GM12878 (cell line): ENCODE measurements around the gene C1QB. TPM values are rescaled to one million over a fixed set of nuclear protein-coding genes. Genes with fewer than 3 reads are reported as not detected.

Experiments used
- ATAC-seq: fragments of 200-7000 bp; cut with Tn5 transposase; 3 replicates; pipeline ENCODE4 v1.9.1; 2020; ENCODE audit warnings: mild to moderate bottlenecking, moderate library complexity
- BruUV-seq: library from RNA; stranded (reverse); fragments of 400-500 nt; replicated peaks from 2 replicates; lab custom pipeline; 2021; lab: Mats Ljungman, UMichigan
- CTCF ChIA-PET: fragments of 300-600 bp; sonication (Branson Sonifier 250); formaldehyde crosslinking; extraction: SDS; loops from one replicate; lab custom pipeline; 2021; ENCODE audit warnings: inconsistent platforms; lab: Yijun Ruan, JAX
- POLR2A ChIA-PET: fragments of 350-600 bp; formaldehyde crosslinking; extraction: SDS; loops from one replicate; lab custom pipeline; 2021; ENCODE audit warnings: inconsistent platforms; lab: Charles Lee
- RAD21 ChIA-PET: fragments of 300-600 bp; sonication (Branson Sonifier 250); formaldehyde crosslinking; loops from one replicate; lab custom pipeline; 2023; ENCODE audit warnings: antibody characterized with exemption; ENCODE audit not compliant: unreplicated experiment; lab: Charles Lee
- SMC1A ChIA-PET: fragments of 300-600 bp; sonication (Branson Sonifier 250); formaldehyde crosslinking; loops from one replicate; lab custom pipeline; 2023; ENCODE audit not compliant: unreplicated experiment, uncharacterized antibody; lab: Charles Lee
- DNase-seq: peaks from one replicate; pipeline ENCODE4 v3.0.0-alpha.2; 2011; ENCODE audit warnings: low read depth, low spot score
- FAIRE-seq: peaks from 3 replicates; lab custom pipeline; 2011; peaks lifted over from hg19 to GRCh38; lab: Jason Lieb, UNC
- H2AFZ ChIP-seq: 2 replicates; pipeline ENCODE4 v1.6.0; 2011; ENCODE audit warnings: low read depth, low read length, control low read depth; ENCODE audit not compliant: control insufficient read depth
- H3K27ac ChIP-seq: 2 replicates; pipeline ENCODE4 v1.5.1; 2011; ENCODE audit warnings: control low read depth; ENCODE audit not compliant: control insufficient read depth, insufficient read depth
- H3K27me3 ChIP-seq, 2 experiments: replicated peaks in 1 of 2; 2 replicates each; pipeline versions ENCODE4 v1.6.0 to v1.6.1; 2011; ENCODE audit warnings: low read length in 1 of 2; ENCODE audit not compliant: control insufficient read depth in 2 of 2, insufficient read depth in 2 of 2
- H3K36me3 ChIP-seq, 2 experiments: 2 replicates each; pipeline ENCODE4 v1.5.1; 2011; ENCODE audit warnings: low read length in 1 of 2; ENCODE audit not compliant: control insufficient read depth in 2 of 2, insufficient read depth in 2 of 2
- H3K4me1 ChIP-seq: 2 replicates; pipeline ENCODE4 v1.6.1; 2011; ENCODE audit warnings: mild to moderate bottlenecking, low read length, moderate library complexity, mixed read lengths; ENCODE audit not compliant: control insufficient read depth, insufficient read depth
- H3K4me2 ChIP-seq: 2 replicates; pipeline ENCODE4 v1.6.0; 2011; ENCODE audit warnings: control low read depth; ENCODE audit not compliant: control insufficient read depth, insufficient read depth
- H3K4me3 ChIP-seq: fragments of 200-600 bp; sonication (generic); 2 replicates; pipeline ENCODE4 v1.5.1; 2016
- H3K79me2 ChIP-seq: 2 replicates; pipeline ENCODE4 v1.6.0; 2011; ENCODE audit warnings: low read length; ENCODE audit not compliant: control insufficient read depth, insufficient read depth
- H3K9ac ChIP-seq: 2 replicates; pipeline ENCODE4 v1.8.0; 2011; ENCODE audit warnings: low read length, control low read depth, mixed read lengths; ENCODE audit not compliant: control insufficient read depth, insufficient read depth
- H3K9me3 ChIP-seq: replicated peaks from 3 replicates; pipeline ENCODE4 v1.5.1; 2011; ENCODE audit warnings: mild to moderate bottlenecking, low read length; ENCODE audit not compliant: control insufficient read depth, insufficient read depth
- H4K20me1 ChIP-seq: 2 replicates; pipeline ENCODE4 v1.6.0; 2011; ENCODE audit not compliant: control insufficient read depth, insufficient read depth
- BCL11A ChIP-seq: IDR thresholded peaks from 2 replicates; pipeline ENCODE4 v1.6.1; 2011; ENCODE audit warnings: low read depth, low read length
- CREM ChIP-seq: IDR thresholded peaks from 2 replicates; pipeline ENCODE4 v1.6.1; 2014; ENCODE audit warnings: antibody characterized with exemption, low read depth
- HCFC1 ChIP-seq: fragments of 150-350 bp; IDR thresholded peaks from 2 replicates; pipeline ENCODE4 v1.6.1; 2014; ENCODE audit warnings: low read length
- MYB ChIP-seq: fragments of 150-350 bp; IDR thresholded peaks from 2 replicates; pipeline ENCODE4 v1.6.1; 2014; ENCODE audit warnings: mild to moderate bottlenecking, low read depth, low read length, borderline replicate concordance
- MYC ChIP-seq: IDR thresholded peaks from 2 replicates; pipeline ENCODE4 v1.6.1; 2011; ENCODE audit warnings: mild to moderate bottlenecking, low read length, moderate library complexity, inconsistent platforms; ENCODE audit not compliant: insufficient read depth, insufficient replicate concordance, insufficient read length, severe bottlenecking
- NR2F1 ChIP-seq: fragments of 450-650 bp; conservative IDR thresholded peaks from 2 replicates; pipeline ENCODE4 v1.6.1; 2017; ENCODE audit warnings: mild to moderate bottlenecking
- PAX5 ChIP-seq: IDR thresholded peaks from 2 replicates; pipeline ENCODE4 v1.6.1; 2011; ENCODE audit warnings: low read depth, low read length, borderline replicate concordance
- RBBP5 ChIP-seq: fragments of 200-600 bp; sonication (generic); conservative IDR thresholded peaks from 2 replicates; pipeline ENCODE4 v1.6.1; 2016
- SIX5 ChIP-seq: IDR thresholded peaks from 2 replicates; pipeline ENCODE4 v1.6.1; 2011; ENCODE audit warnings: mild to moderate bottlenecking, low read depth, low read length, moderate library complexity; ENCODE audit not compliant: severe bottlenecking
- SMARCA5 ChIP-seq: fragments of 450-650 bp; IDR thresholded peaks from 2 replicates; pipeline ENCODE4 v1.6.1; 2017; ENCODE audit warnings: mild to moderate bottlenecking
- YBX1 ChIP-seq: fragments of 450-650 bp; IDR thresholded peaks from 2 replicates; pipeline ENCODE4 v1.6.1; 2016; ENCODE audit warnings: antibody characterized with exemption
- WGBS: methylation state at CpG from one replicate; pipeline ENCODE4 v1.1.6; 2016; ENCODE audit warnings: low lambda C conversion rate; ENCODE audit not compliant: insufficient replicate concordance, insufficient coverage; ENCODE audit errors: missing lambda C conversion rate; 5-methylcytosine and 5-hydroxymethylcytosine counted together
- in situ Hi-C: fragments of 300-500 bp; cut with MboI; formaldehyde crosslinking; loops from 9 replicates; pipeline ENCODE4 v1.14.3; 2018; ENCODE audit warnings: mixed read lengths
- intact Hi-C: fragments of 100-400 bp; cut with micrococcal nuclease; formaldehyde crosslinking; loops from one replicate; pipeline ENCODE4 v1.14.2; 2022; ENCODE audit not compliant: unreplicated experiment
- polyA plus RNA-seq, 11 experiments: library from polyadenylated mRNA; depleted of rRNA in 4 of 11; unstranded in 6 of 11; stranded (reverse) in 5 of 11; fragments of >200 nt; fragmentation: Nextera tagmentation in 4 of 11; fragmentation: Illumina TruSeq in 1 of 11; extraction: Ambion mirVana in 4 of 11; extraction: Trizol in 1 of 11; gene quantifications; 1 replicate in 1 of 11; 2 replicates in 10 of 11; pipeline versions ENCODE4 v1.2.1 to v1.2.3, GENCODE V29; 2011 to 2016; ENCODE audit warnings: inconsistent platforms in 2 of 11, missing spikeins in 2 of 11, low read depth in 1 of 11
- total RNA-seq, 4 experiments: library from RNA; depleted of rRNA in 3 of 4; stranded (reverse); fragments of >200 nt in 3 of 4; fragmentation: Illumina TruSeq in 1 of 4; extraction: Trizol in 1 of 4; gene quantifications; 2 replicates each; pipeline versions ENCODE4 v1.2.1 to v1.2.3, GENCODE V29; 2013 to 2021
- TF ChIP-seq, protein P1 (sequence below), 3 experiments: IDR thresholded peaks in 2 of 3; conservative IDR thresholded peaks in 1 of 3; 2 replicates each; pipeline ENCODE4 v1.5.1; 2011; ENCODE audit warnings: low read depth in 3 of 3, low read length in 3 of 3, mild to moderate bottlenecking in 3 of 3, control low read depth in 2 of 3, moderate library complexity in 2 of 3, inconsistent platforms in 1 of 3, mixed read lengths in 1 of 3; ENCODE audit not compliant: control insufficient read depth in 2 of 3, insufficient read depth in 1 of 3; ENCODE audit errors: extremely low read depth in 1 of 3
- TF ChIP-seq, protein P2 (sequence below): IDR thresholded peaks from 2 replicates; pipeline ENCODE4 v1.6.1; 2012; ENCODE audit warnings: low read depth, low read length, improper control_type of control experiment
- TF ChIP-seq, protein P3 (sequence below): IDR thresholded peaks from 2 replicates; pipeline ENCODE4 v1.6.1; 2011; ENCODE audit warnings: borderline replicate concordance, low read depth, mild to moderate bottlenecking, moderate library complexity, mixed read lengths, low read length; ENCODE audit not compliant: insufficient read depth; ENCODE audit errors: extremely low read length

The C1QB gene
- total and polyA plus RNA-seq, 10 of the 15 experiments (the other 5 are each of a cell fraction or from before 2014, with no cell fraction given), result 0.62 TPM; not detected in 9

DNA sequence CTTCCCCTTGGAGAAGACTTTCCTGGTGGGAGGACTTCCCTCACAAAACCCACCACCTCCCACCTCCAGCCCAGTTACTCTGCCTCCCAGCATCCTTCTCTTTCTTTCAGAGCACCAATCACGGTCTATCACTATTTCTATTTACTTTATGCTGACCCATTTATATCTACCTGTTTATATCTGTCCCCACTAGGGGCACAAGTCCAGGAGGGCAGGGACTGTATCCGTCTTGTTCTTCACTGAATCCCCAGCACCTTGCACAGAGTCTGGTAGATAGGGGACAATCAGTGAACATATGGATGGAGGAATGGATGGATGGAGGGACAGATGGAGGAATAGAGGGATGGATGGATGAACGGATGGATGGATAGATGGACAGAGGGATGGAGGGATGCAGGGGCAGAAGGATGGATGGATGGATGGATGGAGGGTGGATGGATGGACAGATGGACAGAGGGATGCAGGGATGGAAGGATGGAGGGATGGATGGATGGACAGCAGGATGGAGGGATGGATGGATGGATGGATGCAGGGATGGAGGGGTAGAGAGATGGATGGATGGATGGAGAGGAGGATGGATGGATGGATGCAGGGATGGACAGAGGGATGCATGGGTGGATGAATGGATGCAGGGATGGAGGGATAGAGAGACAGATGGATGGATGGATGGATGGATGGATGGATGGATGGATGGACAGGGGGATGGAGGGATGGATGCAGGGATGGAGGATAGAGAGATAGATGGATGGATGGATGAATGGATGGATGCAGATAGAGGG lies 5.5 kb downstream of the C1QB start:
- DNase-seq (no peak), FAIRE-seq (no peak), ATAC-seq (peak; percentile 40; the same call in 1 of the 3 replicates)
- Histone ChIP-seq H3K9ac (no peak overlapping the region), H3K4me1 (no peaks in the 10 kb centered on the region), H3K4me3 (no peak overlapping the region), H3K4me2 (no peak overlapping the region), H3K36me3 (no peaks in the 10 kb centered on the region), H3K27ac (no peak overlapping the region), H4K20me1 (no peaks in the 10 kb centered on the region), H3K79me2 (no peaks in the 10 kb centered on the region), H3K9me3 (no peaks in the 10 kb centered on the region), H3K27me3 (no peaks in the 10 kb centered on the region; a peak in 2 of 4 replicates), H2AFZ (no peak overlapping the region)
- ChIA-PET RAD21 (no interaction called here), SMC1A (no interaction called here), CTCF (interaction anchor here (0.9 kb wide), 1 partner anchor 23 kb away, joined by 3 read pairs; no protein-coding TSS in a partner anchor), POLR2A (no interaction called here)
- WGBS, result 8% methylated on average over 3 of the region's 3 CpGs
- intact Hi-C loops (no loop called here), in situ Hi-C loops (no loop called here)
- TF ChIP-seq, protein P1, sequence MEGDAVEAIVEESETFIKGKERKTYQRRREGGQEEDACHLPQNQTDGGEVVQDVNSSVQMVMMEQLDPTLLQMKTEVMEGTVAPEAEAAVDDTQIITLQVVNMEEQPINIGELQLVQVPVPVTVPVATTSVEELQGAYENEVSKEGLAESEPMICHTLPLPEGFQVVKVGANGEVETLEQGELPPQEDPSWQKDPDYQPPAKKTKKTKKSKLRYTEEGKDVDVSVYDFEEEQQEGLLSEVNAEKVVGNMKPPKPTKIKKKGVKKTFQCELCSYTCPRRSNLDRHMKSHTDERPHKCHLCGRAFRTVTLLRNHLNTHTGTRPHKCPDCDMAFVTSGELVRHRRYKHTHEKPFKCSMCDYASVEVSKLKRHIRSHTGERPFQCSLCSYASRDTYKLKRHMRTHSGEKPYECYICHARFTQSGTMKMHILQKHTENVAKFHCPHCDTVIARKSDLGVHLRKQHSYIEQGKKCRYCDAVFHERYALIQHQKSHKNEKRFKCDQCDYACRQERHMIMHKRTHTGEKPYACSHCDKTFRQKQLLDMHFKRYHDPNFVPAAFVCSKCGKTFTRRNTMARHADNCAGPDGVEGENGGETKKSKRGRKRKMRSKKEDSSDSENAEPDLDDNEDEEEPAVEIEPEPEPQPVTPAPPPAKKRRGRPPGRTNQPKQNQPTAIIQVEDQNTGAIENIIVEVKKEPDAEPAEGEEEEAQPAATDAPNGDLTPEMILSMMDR (IDR thresholded peaks at IDR 0.05 in 2 of 3, conservative IDR thresholded peaks at IDR 0.05 in 1 of 3; ENCODE audit: control insufficient read depth in 2 of 3, extremely low read depth in 1 of 3, insufficient read depth in 1 of 3, low read depth in 3 of 3, low read length in 3 of 3), result peak in 2 of 3 experiments; percentile 1 to 46; a peak in 2 of 6 replicates
- no peak for TF ChIP-seq MYC
- BruUV-seq, result no TSS peak

DNA sequence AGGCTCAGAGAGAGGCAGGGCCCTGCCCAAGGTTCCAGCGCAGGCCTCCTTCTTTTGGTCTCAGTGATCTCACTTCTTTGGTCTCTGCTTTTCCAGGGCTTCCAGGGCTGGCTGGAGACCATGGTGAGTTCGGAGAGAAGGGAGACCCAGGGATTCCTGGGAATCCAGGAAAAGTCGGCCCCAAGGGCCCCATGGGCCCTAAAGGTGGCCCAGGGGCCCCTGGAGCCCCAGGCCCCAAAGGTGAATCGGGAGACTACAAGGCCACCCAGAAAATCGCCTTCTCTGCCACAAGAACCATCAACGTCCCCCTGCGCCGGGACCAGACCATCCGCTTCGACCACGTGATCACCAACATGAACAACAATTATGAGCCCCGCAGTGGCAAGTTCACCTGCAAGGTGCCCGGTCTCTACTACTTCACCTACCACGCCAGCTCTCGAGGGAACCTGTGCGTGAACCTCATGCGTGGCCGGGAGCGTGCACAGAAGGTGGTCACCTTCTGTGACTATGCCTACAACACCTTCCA lies 7.7 kb downstream of the C1QB start:
- no peak for DNase-seq
- no peak overlapping the region for H3K27ac ChIP-seq
- no peaks in the 10 kb centered on the region for H3K9me3 ChIP-seq
- no peaks in the 10 kb centered on the region for H3K79me2 ChIP-seq
- no peaks in the 10 kb centered on the region for H3K36me3 ChIP-seq
- WGBS, result 41% methylated on average over 15 of the region's 19 CpGs
- H3K4me2 ChIP-seq, result no peak overlapping the region
- ChIA-PET POLR2A (no interaction called here), SMC1A (no interaction called here), RAD21 (no interaction called here), CTCF (no interaction called here)
- no peak for ATAC-seq
- FAIRE-seq, result no peak
- no peak overlapping the region for H3K9ac ChIP-seq
- H2AFZ ChIP-seq, result no peak overlapping the region
- no TSS peak for BruUV-seq
- intact Hi-C loops (no loop called here), in situ Hi-C loops (no loop called here)
- no peaks in the 10 kb centered on the region for H4K20me1 ChIP-seq
- no peaks in the 10 kb centered on the region for H3K4me1 ChIP-seq
- H3K27me3 ChIP-seq, result no peaks in the 10 kb centered on the region; a peak in 2 of 4 replicates
- no peak overlapping the region for H3K4me3 ChIP-seq
- TF ChIP-seq, protein P2, sequence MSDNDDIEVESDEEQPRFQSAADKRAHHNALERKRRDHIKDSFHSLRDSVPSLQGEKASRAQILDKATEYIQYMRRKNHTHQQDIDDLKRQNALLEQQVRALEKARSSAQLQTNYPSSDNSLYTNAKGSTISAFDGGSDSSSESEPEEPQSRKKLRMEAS, result no peak
- TF ChIP-seq MYB (no peak), CREM (no peak), YBX1 (no peak), PAX5 (no peak), HCFC1 (no peak), SIX5 (no peak), NR2F1 (no peak), RBBP5 (no peak), BCL11A (no peak), SMARCA5 (no peak)
- TF ChIP-seq, protein P3, sequence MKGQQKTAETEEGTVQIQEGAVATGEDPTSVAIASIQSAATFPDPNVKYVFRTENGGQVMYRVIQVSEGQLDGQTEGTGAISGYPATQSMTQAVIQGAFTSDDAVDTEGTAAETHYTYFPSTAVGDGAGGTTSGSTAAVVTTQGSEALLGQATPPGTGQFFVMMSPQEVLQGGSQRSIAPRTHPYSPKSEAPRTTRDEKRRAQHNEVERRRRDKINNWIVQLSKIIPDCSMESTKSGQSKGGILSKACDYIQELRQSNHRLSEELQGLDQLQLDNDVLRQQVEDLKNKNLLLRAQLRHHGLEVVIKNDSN, result no peak
